ENCODE results near the gene KRTAP5-5.

DNA sequence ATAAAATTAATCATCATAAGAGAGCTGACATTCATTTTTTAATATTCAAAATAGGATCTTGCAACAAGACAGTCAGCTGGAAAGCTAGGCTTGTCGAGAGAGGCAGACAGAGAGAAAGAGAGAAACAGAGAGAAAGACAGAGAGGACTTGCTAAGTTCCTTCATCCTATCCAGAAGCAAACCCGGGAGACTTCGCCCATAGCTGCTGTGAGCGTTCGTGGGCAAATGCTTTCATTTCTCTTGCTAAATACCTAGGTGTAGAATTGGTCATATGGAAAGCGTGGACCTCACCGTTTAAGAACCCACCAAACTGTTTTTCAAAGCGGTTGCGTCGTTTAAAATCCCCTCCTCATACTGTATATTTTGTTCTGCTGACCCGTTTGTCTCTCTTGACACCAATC lies 42.1 kb downstream of the KRTAP5-5 start:
- TF ChIP-seq, protein P1, sequence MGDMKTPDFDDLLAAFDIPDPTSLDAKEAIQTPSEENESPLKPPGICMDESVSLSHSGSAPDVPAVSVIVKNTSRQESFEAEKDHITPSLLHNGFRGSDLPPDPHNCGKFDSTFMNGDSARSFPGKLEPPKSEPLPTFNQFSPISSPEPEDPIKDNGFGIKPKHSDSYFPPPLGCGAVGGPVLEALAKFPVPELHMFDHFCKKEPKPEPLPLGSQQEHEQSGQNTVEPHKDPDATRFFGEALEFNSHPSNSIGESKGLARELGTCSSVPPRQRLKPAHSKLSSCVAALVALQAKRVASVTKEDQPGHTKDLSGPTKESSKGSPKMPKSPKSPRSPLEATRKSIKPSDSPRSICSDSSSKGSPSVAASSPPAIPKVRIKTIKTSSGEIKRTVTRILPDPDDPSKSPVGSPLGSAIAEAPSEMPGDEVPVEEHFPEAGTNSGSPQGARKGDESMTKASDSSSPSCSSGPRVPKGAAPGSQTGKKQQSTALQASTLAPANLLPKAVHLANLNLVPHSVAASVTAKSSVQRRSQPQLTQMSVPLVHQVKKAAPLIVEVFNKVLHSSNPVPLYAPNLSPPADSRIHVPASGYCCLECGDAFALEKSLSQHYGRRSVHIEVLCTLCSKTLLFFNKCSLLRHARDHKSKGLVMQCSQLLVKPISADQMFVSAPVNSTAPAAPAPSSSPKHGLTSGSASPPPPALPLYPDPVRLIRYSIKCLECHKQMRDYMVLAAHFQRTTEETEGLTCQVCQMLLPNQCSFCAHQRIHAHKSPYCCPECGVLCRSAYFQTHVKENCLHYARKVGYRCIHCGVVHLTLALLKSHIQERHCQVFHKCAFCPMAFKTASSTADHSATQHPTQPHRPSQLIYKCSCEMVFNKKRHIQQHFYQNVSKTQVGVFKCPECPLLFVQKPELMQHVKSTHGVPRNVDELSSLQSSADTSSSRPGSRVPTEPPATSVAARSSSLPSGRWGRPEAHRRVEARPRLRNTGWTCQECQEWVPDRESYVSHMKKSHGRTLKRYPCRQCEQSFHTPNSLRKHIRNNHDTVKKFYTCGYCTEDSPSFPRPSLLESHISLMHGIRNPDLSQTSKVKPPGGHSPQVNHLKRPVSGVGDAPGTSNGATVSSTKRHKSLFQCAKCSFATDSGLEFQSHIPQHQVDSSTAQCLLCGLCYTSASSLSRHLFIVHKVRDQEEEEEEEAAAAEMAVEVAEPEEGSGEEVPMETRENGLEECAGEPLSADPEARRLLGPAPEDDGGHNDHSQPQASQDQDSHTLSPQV (IDR thresholded peaks at IDR 0.05): no peak
- TF ChIP-seq, protein P2, sequence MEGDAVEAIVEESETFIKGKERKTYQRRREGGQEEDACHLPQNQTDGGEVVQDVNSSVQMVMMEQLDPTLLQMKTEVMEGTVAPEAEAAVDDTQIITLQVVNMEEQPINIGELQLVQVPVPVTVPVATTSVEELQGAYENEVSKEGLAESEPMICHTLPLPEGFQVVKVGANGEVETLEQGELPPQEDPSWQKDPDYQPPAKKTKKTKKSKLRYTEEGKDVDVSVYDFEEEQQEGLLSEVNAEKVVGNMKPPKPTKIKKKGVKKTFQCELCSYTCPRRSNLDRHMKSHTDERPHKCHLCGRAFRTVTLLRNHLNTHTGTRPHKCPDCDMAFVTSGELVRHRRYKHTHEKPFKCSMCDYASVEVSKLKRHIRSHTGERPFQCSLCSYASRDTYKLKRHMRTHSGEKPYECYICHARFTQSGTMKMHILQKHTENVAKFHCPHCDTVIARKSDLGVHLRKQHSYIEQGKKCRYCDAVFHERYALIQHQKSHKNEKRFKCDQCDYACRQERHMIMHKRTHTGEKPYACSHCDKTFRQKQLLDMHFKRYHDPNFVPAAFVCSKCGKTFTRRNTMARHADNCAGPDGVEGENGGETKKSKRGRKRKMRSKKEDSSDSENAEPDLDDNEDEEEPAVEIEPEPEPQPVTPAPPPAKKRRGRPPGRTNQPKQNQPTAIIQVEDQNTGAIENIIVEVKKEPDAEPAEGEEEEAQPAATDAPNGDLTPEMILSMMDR (IDR thresholded peaks at IDR 0.05 in 2 of 3, conservative IDR thresholded peaks at IDR 0.05 in 1 of 3; ENCODE audit: control insufficient read depth in 2 of 3, extremely low read depth in 1 of 3, insufficient read depth in 1 of 3, low read depth in 3 of 3, low read length in 3 of 3): no peak
- TF ChIP-seq GABPA (IDR thresholded peaks at IDR 0.05; ENCODE audit: low read depth) (no peak), HDAC2 (IDR thresholded peaks at IDR 0.05) (no peak)
